ENCODE data around the gene TRIM63.

GRCh38 chr1:26092422-26092821 is 25.0 kb upstream of the TRIM63 start:
- no peak for TF ChIP-seq CTCF (IDR thresholded peaks at IDR 0.05)
- TF ChIP-seq EP300 (IDR thresholded peaks at IDR 0.05; ENCODE audit: low read depth) = no peak
- no peak for TF ChIP-seq POLR2A (IDR thresholded peaks at IDR 0.05)
